ENCODE data around the gene DOCK7. TPM values are rescaled to one million over a fixed set of nuclear protein-coding genes. Genes with fewer than 3 reads are reported as not detected.
A peak's percentile ranks its signal among the peaks of the same experiment; 100 is the strongest.

Gene DOCK7
- total RNA-seq, 1 experiment from 2014 or later = 70.1 TPM

DNA sequence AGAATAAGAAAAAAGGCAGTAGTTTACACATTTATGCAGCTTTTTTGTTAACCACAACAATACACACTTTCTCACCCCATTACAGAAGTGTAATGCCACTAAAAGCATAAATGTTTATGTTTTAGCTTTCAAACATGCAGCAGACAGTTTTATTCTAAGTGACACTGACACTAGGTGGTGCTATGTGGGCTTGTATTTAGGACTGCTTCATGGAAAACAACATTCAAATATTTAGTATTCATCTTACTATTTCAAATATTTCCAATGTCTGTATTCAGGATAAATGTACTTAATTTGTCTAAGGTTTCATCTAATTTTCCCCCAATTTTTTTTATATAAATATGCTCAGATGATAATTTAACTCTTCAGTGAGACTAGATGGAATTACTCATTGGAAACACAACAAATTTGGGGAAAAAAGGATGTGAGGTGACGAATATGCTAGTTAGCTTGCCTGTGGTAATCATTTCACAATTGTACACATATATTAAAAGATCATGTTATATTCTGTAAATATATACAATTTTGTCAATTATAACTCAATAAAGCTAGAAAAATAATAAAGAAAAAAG, 179.9 kb downstream of the DOCK7 start:
- H3K27me3 ChIP-seq (ENCODE audit: low read length) = no peaks in the 10 kb centered on the region
- ATAC-seq (peak; percentile 35; the same call in 1 of the 2 replicates), DNase-seq (peak; percentile 53)
- H3K79me2 ChIP-seq (ENCODE audit: low read length) = no peaks in the 10 kb centered on the region
- no TSS peak for BruUV-seq (replicated peaks)
- TF ChIP-seq, protein P1, sequence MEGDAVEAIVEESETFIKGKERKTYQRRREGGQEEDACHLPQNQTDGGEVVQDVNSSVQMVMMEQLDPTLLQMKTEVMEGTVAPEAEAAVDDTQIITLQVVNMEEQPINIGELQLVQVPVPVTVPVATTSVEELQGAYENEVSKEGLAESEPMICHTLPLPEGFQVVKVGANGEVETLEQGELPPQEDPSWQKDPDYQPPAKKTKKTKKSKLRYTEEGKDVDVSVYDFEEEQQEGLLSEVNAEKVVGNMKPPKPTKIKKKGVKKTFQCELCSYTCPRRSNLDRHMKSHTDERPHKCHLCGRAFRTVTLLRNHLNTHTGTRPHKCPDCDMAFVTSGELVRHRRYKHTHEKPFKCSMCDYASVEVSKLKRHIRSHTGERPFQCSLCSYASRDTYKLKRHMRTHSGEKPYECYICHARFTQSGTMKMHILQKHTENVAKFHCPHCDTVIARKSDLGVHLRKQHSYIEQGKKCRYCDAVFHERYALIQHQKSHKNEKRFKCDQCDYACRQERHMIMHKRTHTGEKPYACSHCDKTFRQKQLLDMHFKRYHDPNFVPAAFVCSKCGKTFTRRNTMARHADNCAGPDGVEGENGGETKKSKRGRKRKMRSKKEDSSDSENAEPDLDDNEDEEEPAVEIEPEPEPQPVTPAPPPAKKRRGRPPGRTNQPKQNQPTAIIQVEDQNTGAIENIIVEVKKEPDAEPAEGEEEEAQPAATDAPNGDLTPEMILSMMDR (conservative IDR thresholded peaks at IDR 0.05; ENCODE audit: low read depth, low read length) = peak; percentile 79
- no peak for TF ChIP-seq EZH2 (IDR thresholded peaks at IDR 0.05; ENCODE audit: low read length, unreplicated experiment)
- H3K4me2 ChIP-seq (ENCODE audit: low read length) = no peak overlapping the region
- H3K9ac ChIP-seq (ENCODE audit: low read length) = no peak overlapping the region
- H3K4me3 ChIP-seq (ENCODE audit: low read length) = no peak overlapping the region
- H3K4me1 ChIP-seq (ENCODE audit: insufficient read depth, low read length) = no peaks in the 10 kb centered on the region
- no peaks in the 10 kb centered on the region for H3K9me3 ChIP-seq (ENCODE audit: low read length)
- POLR2A ChIA-PET (ENCODE audit: unreplicated experiment) = no interaction called here
- CTCF ChIA-PET = no interaction called here
- H3K9me2 ChIP-seq (replicated peaks; ENCODE audit: low read length) = no peaks in the 10 kb centered on the region
- H3K36me3 ChIP-seq (ENCODE audit: low read depth, low read length) = peaks cover 4% of the 10 kb centered on the region; the same call in 1 of the 2 replicates
- H4K20me1 ChIP-seq (ENCODE audit: low read length) = no peaks in the 10 kb centered on the region
- H3F3A ChIP-seq (ENCODE audit: low read length, unreplicated experiment) = no peaks in the 10 kb centered on the region
- no peak overlapping the region for H2AFZ ChIP-seq (ENCODE audit: low read length)
- H3K27ac ChIP-seq (ENCODE audit: low read length) = no peak overlapping the region
- intact Hi-C loops (cut with micrococcal nuclease) = loop anchor here (1.0 kb wide), 1 partner anchor 238 kb away; no protein-coding TSS in a partner anchor

DNA sequence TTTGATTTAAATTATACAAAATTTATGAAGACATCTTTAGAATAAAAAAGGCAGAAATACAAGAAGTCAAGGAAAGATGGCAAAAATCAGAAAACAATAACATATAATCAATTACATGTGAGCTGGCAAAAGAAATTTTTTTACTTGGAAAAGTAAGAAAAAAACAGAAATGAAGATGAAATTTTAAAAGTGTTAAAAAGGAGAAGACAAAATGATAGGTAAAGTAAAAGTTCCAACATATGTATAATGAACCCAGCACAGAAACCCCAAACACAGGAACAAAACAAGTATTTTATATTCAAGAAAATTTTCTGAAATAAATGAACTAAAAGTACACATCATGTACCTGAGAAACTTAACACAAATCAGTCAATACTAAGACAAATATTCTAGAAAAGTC, 188.0 kb downstream of the DOCK7 start:
- H3K9me2 ChIP-seq (replicated peaks; ENCODE audit: low read length) = no peaks in the 10 kb centered on the region
- ATAC-seq (no peak), DNase-seq (no peak)
- H3K79me2 ChIP-seq (ENCODE audit: low read length) = no peaks in the 10 kb centered on the region
- peaks cover 4% of the 10 kb centered on the region; the same call in 1 of the 2 replicates for H3K36me3 ChIP-seq (ENCODE audit: low read depth, low read length)
- no peak overlapping the region for H3K4me2 ChIP-seq (ENCODE audit: low read length)
- no peak for TF ChIP-seq EZH2 (IDR thresholded peaks at IDR 0.05; ENCODE audit: low read length, unreplicated experiment)
- H4K20me1 ChIP-seq (ENCODE audit: low read length) = no peaks in the 10 kb centered on the region
- no peak overlapping the region for H2AFZ ChIP-seq (ENCODE audit: low read length)
- no peaks in the 10 kb centered on the region for H3K27me3 ChIP-seq (ENCODE audit: low read length)
- H3K4me3 ChIP-seq (ENCODE audit: low read length) = no peak overlapping the region
- no peak overlapping the region for H3K27ac ChIP-seq (ENCODE audit: low read length)
- no peaks in the 10 kb centered on the region for H3K4me1 ChIP-seq (ENCODE audit: insufficient read depth, low read length)
- H3F3A ChIP-seq (ENCODE audit: low read length, unreplicated experiment) = no peaks in the 10 kb centered on the region
- intact Hi-C loops (cut with micrococcal nuclease) = no loop called here
- ChIA-PET POLR2A (ENCODE audit: unreplicated experiment) (no interaction called here), CTCF (no interaction called here)
- no peak overlapping the region for H3K9ac ChIP-seq (ENCODE audit: low read length)
- BruUV-seq (replicated peaks) = no TSS peak
- H3K9me3 ChIP-seq (ENCODE audit: low read length) = no peaks in the 10 kb centered on the region

DNA sequence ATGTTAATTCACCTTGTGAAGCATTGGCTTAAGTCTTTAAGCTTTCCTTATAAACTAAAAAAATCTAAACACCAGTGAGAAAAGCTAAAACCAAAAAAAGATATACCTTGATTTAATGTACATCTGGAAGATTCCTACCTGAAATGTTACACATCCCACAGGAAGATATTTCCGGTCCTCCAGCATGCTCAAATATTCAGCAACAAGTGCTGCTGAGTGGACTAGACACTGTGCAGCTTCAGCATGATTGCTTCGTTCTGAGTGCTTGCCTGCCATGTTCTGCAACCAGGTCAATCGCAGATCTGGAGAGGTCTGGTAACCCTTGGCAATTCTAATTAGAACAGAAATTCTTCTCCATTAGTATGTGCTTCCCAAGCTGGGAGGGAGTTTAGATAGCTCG, 194.0 kb downstream of the DOCK7 start:
- ATAC-seq = peak; percentile 57
- intact Hi-C loops (cut with micrococcal nuclease) = no loop called here
- no TSS peak for BruUV-seq (replicated peaks)
- H3K4me1 ChIP-seq (ENCODE audit: insufficient read depth, low read length) = peaks cover 14% of the 10 kb centered on the region
- POLR2A ChIA-PET (ENCODE audit: unreplicated experiment) = no interaction called here
- H3K9ac ChIP-seq (ENCODE audit: low read length) = no peak overlapping the region
- no peaks in the 10 kb centered on the region for H3K79me2 ChIP-seq (ENCODE audit: low read length)
- CTCF ChIA-PET = no interaction called here
- no peaks in the 10 kb centered on the region for H4K20me1 ChIP-seq (ENCODE audit: low read length)
- no peaks in the 10 kb centered on the region for H3K27me3 ChIP-seq (ENCODE audit: low read length)
- no peak for DNase-seq
- H3K4me3 ChIP-seq (ENCODE audit: low read length) = no peak overlapping the region
- H3K36me3 ChIP-seq (ENCODE audit: low read depth, low read length) = no peaks in the 10 kb centered on the region; the same call in 1 of the 2 replicates
- H3K4me2 ChIP-seq (ENCODE audit: low read length) = 0 out of 2 replicates have a peak overlapping the region, but pooled peaks have one; percentile 9
- H3K27ac ChIP-seq (ENCODE audit: low read length) = no peak overlapping the region
- TF ChIP-seq EZH2phosphoT487 (IDR thresholded peaks at IDR 0.05; ENCODE audit: borderline replicate concordance, low read length) = no peak
- TF ChIP-seq EZH2 (IDR thresholded peaks at IDR 0.05; ENCODE audit: low read length, unreplicated experiment) = no peak
- TF ChIP-seq, protein P1 (conservative IDR thresholded peaks at IDR 0.05; ENCODE audit: low read depth, low read length) = no peak
- H3F3A ChIP-seq (ENCODE audit: low read length, unreplicated experiment) = no peaks in the 10 kb centered on the region
- H2AFZ ChIP-seq (ENCODE audit: low read length) = no peak overlapping the region
- H3K9me2 ChIP-seq (replicated peaks; ENCODE audit: low read length) = no peaks in the 10 kb centered on the region
- no peaks in the 10 kb centered on the region for H3K9me3 ChIP-seq (ENCODE audit: low read length)
